Measurements from ENCODE around the gene SARDH. TPM values are rescaled to one million over a fixed set of nuclear protein-coding genes. Genes with fewer than 3 reads are reported as not detected.

Gene SARDH
- total RNA-seq, 4 donors from 2014 or later: 0.47 to 5.0 (median 0.95) TPM

GRCh38 chr9:133666845-133667244 lies 71.3 kb downstream of the SARDH start:
- Histone ChIP-seq H3K4me1 (no peaks in the 10 kb centered on the region), H3K36me3 (no peaks in the 10 kb centered on the region), H3K9me3 (no peaks in the 10 kb centered on the region), H3K4me3 (no peak overlapping the region), H3K27me3 (no peaks in the 10 kb centered on the region), H3K27ac (no peak overlapping the region)
- no peak for TF ChIP-seq POLR2A (IDR thresholded peaks at IDR 0.05)
- TF ChIP-seq CTCF (IDR thresholded peaks at IDR 0.05): no peak
- no peak for DNase-seq

GRCh38 chr9:133666387-133666786 lies 71.8 kb downstream of the SARDH start:
- H3K27me3 ChIP-seq: no peaks in the 10 kb centered on the region

GRCh38 chr9:133665535-133665934 lies 72.6 kb downstream of the SARDH start:
- no peaks in the 10 kb centered on the region for H3K36me3 ChIP-seq
- no peaks in the 10 kb centered on the region for H3K9me3 ChIP-seq
- H3K27me3 ChIP-seq: no peaks in the 10 kb centered on the region
- H3K4me3 ChIP-seq: no peak overlapping the region
- no peak overlapping the region for H3K27ac ChIP-seq
- TF ChIP-seq CTCF (IDR thresholded peaks at IDR 0.05) (no peak), POLR2A (IDR thresholded peaks at IDR 0.05) (no peak)
- H3K4me1 ChIP-seq: no peaks in the 10 kb centered on the region
- DNase-seq: no peak

More at GRCh38 chr9:133666387-133666786, 71.8 kb downstream of the SARDH start:
- Histone ChIP-seq H3K27ac (no peak overlapping the region), H3K9me3 (no peaks in the 10 kb centered on the region), H3K36me3 (no peaks in the 10 kb centered on the region), H3K4me3 (no peak overlapping the region), H3K4me1 (no peaks in the 10 kb centered on the region)
- no peak for TF ChIP-seq POLR2A (IDR thresholded peaks at IDR 0.05)
- no peak for TF ChIP-seq CTCF (IDR thresholded peaks at IDR 0.05)
- DNase-seq: no peak

- H3K4me1 ChIP-seq: no peaks in the 10 kb centered on the region
- no peaks in the 10 kb centered on the region for H3K9me3 ChIP-seq
- no peaks in the 10 kb centered on the region for H3K36me3 ChIP-seq
- H3K27me3 ChIP-seq: no peaks in the 10 kb centered on the region
- no peak for DNase-seq
- TF ChIP-seq POLR2A (IDR thresholded peaks at IDR 0.05) (no peak), CTCF (IDR thresholded peaks at IDR 0.05) (no peak)
- H3K27ac ChIP-seq: no peak overlapping the region
- no peak overlapping the region for H3K4me3 ChIP-seq
Measured at GRCh38 chr9:133665096-133665495, 73.1 kb downstream of the SARDH start.

GRCh38 chr9:133664173-133665050 lies 73.7 kb downstream of the SARDH start:
- Histone ChIP-seq H3K9me3 (no peaks in the 10 kb centered on the region), H3K4me3 (no peak overlapping the region), H3K27me3 (no peaks in the 10 kb centered on the region), H3K27ac (no peak overlapping the region), H3K4me1 (no peaks in the 10 kb centered on the region), H3K36me3 (no peaks in the 10 kb centered on the region)
- TF ChIP-seq CTCF (IDR thresholded peaks at IDR 0.05) (no peak), POLR2A (IDR thresholded peaks at IDR 0.05) (no peak)
- no peak for DNase-seq
